GM19452 (cell line): Measurements from ENCODE around the gene ARHGEF25.

ENCODE experiments used
- ATAC-seq: cut with Tn5 transposase; IDR thresholded peaks from one replicate; pipeline ENCODE4 v1.9.1; 2021; ENCODE audit not compliant: unreplicated experiment

Gene ARHGEF25

DNA sequence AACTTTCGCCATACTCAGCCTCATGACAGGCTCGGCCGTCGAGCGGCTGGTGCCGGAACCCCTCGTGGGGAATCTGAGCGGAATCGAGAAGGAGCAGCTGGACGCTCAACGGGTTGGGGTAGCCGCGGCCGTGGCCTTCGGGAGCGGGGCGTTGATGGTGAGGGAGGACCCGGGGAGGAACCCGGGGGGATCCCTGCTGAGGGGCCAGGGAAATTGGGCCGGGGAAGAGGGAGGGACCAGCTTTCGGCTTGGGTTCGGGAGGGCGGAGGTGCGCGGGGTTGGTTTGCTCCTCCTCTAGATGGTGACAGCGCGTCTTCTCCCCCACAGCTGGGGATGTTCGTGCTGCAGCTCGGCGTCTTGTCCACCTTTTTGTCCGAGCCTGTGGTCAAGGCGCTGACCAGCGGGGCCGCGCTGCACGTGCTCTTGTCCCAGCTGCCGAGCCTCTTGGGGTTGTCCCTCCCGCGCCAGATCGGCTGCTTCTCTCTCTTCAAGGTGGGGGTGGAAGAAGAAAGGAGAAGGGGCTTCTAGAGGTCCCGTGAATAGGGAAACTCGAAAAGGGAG, 9.8 kb downstream of the ARHGEF25 start:
- ATAC-seq, result no peak

DNA sequence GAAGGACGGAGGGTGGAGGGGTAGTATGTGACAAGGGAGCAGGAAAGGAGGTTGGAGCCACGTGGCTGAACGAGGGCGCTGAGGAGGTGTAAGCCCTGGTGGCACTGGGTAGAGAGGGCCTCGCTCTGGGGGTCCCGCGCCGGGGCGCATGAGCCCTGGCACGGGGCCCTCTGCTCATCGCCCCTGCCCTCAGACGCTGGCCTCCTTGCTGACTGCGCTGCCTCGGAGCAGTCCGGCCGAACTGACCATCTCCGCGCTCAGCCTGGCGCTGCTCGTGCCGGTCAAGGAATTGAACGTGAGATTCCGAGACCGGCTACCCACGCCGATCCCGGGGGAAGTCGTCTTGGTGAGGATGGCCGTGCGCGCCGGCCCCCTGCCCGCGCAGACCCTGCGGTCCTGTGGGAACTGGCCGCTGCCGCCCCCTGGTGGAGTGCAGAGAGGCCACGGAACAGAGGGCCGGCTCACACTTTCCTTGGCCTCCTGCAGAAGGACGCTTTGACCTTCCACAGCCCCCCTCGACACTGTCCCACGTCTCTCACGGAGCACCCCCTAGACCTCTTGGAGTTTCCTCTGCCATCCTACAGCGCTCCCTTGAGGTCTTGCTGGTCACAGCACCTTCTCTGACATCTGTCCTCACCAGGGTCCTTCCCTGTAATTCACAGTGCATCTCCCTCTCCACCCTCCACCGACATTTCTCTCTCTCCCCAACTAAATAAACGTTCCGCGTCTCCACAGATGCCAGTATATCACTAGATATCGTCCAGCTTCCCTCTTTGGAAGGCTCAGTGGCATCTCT, 10.5 kb downstream of the ARHGEF25 start:
- ATAC-seq, result no peak

DNA sequence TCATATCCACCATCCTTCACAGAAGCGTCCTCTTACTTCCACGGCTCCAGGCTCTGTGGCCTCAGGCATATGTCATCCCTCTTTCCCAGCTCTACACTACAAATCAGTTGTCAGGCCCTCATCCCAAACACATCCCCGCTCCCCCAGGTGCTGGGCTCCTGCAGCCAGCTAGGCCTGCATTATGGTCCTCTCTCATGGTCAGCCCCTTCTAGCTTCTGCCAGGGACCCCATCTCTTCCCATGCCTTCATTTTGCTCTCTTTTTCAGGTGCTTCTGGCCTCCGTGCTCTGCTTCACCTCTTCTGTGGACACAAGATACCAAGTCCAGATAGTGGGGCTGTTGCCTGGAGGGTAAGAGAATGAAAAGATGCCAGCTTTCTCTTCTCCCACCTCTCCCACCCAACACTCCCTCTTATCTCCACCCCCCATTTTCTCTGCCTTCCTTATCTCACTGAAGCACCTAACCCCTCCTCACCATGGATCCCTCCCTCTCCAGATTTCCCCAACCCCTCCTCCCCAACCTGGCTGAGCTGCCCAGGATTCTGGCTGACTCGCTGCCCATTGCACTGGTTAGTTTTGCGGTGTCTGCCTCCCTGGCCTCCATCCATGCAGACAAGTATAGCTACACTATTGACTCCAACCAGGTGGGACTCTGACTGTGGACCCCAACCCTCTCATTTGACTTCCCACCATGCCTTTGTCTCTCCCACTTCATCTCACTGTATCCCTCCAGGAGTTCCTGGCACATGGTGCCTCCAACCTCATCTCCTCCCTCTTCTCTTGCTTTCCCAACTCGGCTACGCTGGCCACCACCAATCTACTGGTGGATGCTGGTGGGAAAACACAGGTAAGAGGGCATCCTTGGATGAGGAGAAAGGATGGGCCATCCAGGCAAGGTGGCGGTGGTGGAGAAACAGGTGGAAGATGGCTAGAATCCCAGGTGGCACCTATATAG, 11.3 kb downstream of the ARHGEF25 start:
- ATAC-seq, result no peak

DNA sequence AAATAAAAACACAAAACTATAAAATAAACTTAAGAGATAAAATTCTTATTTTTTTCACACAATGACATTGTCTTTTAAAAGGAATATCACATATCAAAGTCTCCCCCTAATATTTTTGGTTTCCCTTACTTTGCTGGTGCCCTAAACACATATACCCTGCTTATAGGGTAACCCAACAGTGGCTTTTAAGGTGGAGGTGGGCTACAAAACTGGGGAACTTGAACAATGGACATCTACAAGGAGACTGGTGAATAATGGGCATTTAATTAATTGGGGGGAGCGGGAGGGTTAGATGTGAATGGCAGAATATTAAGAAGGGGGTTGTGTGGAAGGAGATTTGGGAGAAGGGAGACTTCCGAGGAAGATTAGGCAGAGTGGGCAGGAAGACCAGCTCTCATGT, 12.2 kb downstream of the ARHGEF25 start:
- no peak for ATAC-seq

DNA sequence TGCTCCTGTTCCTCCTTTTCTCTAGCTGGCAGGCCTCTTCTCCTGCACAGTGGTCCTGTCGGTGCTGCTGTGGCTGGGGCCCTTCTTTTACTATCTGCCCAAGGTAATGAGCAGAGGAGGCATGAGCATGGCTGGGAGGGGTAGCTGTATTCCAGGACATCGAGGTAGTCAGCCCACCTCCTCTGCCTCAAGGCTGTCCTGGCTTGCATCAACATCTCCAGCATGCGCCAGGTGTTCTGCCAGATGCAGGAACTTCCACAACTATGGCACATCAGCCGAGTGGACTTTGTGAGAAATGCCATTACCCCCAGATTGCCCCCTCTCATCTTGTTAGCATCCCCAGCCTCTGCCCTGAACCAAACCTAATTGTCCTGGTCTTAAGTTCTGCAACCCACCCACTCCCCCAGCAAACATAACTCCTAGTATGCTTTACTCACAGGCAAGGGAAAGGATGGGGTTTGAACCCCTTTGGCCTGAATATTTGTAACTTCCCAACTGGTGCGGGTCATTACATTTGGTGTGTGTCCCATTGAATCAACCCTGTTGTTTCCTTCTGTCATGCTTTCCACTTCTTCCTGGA, 12.7 kb downstream of the ARHGEF25 start:
- ATAC-seq, result no peak

DNA sequence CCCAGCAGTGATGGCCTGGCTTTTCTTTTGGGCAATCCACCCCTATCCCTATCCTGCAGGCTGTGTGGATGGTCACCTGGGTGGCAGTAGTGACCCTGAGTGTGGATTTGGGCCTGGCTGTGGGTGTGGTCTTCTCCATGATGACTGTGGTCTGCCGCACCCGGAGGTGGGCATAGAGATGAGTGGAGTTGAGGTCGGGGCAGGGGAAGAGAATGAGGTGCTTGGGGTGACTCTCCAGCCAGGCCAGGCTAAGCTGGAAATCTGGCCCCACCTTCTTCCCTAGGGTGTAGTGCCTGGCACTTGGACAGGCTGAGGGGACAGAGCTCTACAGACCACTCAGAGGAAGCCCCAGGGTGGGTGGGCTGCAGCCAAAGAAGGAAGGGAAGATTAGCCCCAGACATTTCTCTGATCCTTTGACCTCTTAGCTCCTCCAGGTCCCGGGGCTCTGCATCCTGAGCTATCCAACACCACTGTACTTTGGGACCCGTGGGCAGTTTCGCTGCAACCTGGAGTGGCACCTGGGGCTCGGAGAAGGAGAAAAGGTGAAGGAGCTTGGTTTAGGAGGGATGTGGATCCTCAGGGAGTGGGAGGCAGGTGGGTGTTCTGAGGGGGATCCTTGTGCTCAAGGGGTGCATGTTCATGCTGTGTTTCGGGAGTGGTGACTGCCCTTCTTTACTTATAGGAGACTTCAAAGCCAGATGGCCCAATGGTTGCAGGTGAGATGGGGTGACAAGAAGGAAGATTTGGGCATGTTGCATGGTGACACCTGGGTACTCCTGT, 13.4 kb downstream of the ARHGEF25 start:
- ATAC-seq, result no peak

DNA sequence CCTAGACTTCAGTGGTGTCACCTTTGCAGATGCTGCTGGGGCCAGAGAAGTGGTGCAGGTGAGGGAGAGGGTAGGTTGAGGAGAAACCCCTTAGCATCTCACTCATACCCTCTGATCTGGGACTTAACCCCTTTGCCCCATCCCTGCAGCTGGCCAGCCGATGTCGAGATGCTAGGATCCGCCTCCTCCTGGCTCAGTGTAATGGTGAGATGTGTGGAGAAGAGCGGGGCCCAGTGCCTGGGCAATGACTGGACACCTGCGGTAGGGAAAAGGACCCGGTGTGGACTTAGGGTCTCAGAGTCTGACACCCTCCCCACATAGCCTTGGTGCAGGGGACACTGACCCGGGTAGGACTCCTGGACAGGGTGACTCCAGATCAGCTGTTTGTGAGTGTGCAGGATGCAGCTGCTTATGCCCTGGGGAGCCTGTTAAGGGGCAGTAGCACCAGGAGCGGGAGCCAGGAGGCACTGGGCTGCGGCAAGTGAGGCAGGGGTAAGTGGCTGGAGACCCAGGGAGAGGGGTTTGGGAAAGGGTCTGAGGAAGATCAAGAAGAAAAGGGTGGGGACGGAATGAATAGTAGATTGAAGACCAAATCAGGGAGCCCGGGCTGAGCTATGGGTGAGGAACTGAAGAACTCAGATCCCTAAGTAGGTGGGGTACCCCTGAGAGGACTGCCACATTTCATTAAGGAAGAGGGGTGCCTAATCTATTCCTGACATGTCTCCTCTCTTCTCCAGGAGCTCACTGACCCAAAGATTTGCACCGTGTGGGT, 14.2 kb downstream of the ARHGEF25 start:
- no peak for ATAC-seq

DNA sequence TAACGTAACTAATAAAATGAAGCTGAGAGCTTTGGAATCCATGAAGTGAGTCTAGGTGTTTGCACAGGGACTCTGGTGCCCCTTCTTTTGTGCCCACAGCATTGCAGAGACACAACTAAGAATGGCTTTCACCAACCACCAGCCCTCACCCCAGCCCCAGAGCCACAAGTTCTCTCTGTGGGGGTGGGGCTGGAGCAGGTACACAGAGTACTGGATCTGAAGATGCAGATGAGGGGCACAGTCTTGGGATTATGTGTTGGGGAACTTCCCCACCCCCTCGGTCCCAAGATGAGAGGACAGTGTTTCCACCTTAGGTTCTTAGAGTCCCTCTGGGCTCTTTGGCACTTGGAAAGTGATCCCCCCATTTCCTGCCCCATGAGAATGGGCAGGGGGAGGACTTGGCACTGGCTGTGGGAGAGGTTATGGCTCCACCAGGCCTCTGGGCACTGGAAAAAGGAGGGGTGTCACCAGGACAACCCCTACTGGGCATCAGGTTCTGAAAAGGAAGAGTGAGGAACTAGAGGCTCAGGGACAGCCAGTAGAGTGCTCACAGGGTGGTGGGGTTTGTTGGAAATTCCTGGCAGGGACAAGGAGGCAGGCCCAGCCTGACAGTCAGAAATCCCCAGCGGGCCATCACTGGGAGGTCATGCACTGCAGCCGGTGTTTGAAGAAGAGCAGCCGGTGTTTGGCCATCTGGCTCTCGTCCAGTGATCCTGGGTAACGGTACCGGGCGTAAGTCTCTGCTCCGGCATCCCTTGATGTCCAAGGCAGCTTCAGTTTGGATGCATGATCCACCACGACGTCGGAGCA, 15.1 kb downstream of the ARHGEF25 start:
- ATAC-seq, result no peak

DNA sequence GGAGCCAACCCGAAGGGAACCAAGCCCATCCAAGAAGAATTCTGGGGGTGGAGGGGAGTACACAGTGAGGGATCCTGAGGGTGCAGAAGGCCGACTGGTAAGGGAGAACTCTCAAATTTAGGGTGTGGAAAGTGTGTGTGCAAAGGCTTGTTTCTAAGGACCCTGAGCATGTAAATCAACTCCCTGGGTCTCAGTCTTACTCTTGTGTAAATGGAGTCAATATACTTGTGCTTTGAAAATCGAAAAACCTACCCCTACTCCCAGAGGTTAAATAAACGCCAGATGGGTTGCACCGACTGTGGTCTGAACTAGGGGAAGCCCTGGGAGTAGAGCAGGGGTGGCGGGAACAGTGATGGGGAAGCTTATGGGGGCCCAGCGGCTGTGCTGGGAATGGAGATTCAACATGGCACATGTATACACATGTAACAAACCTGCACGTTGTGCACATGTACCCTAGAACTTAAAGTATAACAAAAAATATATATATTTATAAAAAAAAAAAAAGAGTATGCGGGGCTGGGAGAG, 15.7 kb downstream of the ARHGEF25 start:
- no peak for ATAC-seq

DNA sequence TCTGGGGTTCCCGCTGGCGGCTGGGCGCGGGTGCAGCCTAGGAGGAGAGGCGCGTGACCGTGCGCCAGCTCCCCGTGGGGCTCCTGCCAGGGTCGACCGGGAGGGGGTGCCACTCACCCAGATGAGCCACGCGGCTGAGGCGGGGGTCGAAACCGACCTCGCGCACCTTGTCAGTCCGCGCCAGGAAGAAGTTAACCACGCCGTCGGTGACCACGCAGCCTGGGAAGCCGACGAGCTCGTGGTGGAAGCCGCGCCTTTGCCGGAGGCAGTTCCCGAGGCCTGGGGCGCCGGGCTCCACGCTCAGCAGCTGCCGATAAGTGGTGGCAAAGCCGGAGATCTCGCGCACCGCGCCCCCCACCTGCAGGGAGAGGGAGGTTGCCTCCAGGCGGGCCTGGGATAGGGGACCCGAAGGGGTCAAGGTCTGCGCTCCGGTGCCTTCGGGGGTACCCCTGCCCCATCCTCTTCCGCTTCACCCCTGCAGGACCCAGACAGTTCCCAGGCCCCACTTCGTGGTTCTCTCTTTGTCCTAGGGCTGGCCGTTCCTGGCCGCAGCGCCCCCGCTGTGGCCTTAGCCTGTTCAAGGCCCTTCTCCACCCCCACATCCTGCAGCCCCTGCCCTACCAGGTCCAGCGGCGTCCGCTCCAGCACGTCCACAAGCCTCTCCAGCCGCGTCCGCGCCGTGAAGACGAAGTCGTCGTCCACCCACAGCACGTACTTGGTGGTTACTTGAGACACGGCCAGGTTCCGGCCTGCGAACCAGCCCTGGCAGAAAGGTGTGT, 16.5 kb downstream of the ARHGEF25 start:
- no peak for ATAC-seq

DNA sequence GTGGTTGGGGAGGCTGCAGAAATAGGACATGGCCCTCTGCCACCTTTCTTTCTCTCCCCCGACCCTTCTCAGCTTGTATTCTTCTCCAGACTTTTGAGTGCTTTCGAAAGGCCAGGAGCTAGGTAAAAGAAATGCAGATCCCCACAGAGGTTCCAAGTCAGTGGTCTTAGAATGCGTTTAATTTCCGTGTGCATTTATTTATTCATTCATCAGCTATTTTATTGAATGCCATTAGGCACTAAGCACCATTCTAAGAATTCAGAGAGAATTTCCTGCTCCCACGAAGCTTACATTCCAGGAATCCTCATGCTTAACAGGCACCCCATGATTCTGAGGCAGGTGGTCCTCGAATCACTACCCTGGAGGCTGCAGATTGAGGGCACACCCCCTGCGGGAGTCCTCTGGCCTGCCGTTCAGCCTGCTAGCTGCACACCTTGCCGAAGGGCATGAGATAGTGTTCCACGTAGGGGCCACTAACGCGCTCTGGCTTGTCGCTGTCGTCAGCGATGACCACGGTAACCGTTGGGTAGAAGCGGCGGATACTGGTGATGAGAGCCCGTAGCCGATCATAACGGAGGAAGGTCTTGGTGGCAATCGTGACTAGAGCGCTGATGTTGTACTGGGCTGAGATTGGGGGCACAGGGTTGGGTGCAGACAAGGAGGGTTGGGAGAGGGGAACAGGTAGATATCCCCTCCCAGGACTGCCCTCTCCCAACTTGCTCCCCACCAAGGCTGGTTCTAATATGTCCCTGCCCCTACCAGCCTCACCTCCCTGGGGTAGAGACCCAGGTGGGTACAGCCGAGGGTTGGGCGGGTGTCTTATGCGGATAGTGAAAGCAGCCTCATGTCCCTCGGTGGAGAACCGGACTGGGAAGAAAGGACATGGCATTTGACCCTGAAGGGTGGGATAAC, 17.3 kb downstream of the ARHGEF25 start:
- ATAC-seq, result no peak

DNA sequence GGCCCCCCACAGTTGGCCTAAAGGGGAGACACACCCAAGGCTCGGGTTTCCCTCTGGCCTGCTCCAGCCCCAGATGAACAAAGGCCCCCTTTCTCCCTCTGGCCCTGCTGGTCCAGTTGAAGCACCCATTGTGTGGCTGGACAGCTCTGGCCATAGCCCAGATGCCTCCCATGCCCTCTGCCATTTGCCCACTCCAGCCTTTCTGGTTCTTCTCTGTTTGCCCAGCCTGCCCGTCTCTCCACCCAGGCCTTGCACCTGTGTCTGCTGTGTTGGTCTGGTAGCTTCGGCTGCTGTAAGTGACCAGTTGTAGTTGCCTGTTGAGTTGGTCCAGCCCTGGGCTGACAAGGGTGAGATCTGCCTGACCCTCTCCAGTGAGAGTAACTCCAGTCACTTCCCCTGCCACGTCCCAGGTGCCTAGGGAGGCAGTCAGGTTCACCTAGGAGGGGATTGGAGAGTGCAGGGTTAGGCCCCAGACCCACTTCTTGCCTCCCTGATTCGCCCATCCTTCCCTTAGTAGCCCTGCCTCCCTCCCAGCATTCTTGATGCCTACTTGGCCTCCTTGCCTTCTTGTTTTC, 18.7 kb downstream of the ARHGEF25 start:
- ATAC-seq, result no peak

DNA sequence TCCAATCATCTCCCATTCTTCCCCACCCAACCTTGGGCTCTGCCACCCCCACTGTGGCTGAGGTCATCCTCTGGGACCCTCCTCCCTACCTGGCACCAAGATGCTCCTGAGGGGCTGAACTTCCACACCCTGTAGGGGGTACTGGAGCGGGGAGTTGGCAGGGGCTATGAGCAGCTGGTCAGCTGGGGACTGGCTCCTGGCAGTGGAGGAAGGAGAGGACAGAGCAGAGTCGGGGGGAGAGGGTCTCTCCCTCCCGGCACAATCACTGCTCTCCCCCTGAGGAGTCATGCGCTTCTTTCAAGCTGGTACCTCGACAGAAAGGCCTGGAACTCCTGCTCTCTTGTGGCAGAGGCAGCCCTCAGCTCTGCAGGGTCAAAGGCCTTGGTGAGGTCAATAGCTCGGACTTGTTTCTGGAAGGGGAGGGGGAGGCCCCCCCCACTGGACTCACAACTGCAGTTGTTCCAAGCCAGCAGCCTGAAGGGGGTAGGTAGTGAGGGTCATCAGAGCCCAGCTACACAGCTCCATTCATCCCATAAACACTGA, 19.7 kb downstream of the ARHGEF25 start:
- ATAC-seq, result no peak

DNA sequence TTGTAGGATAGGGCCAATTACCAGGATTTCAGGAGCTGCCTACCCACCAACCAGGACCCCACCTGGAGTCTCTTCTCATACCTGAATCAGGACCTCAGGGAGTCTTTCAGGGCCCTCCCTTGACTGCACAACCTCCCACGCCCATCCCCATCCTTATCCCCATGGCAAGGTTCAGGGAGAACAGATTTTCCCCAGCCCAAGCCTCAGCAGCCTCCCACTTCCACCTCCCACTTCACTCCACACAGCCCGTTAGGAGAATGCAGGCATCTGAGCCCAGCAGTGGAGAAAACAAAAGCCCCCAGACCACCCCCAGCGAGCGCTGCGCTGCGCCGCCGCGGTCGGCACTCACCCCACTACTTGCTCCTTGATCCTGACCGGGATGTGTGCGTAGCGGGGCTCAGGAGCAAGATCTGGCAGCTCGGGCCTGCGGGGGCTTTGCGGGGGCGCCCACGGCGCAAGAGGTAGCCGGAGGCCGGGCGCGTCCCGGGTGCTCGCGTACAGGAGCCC, 20.4 kb downstream of the ARHGEF25 start:
- no peak for ATAC-seq

DNA sequence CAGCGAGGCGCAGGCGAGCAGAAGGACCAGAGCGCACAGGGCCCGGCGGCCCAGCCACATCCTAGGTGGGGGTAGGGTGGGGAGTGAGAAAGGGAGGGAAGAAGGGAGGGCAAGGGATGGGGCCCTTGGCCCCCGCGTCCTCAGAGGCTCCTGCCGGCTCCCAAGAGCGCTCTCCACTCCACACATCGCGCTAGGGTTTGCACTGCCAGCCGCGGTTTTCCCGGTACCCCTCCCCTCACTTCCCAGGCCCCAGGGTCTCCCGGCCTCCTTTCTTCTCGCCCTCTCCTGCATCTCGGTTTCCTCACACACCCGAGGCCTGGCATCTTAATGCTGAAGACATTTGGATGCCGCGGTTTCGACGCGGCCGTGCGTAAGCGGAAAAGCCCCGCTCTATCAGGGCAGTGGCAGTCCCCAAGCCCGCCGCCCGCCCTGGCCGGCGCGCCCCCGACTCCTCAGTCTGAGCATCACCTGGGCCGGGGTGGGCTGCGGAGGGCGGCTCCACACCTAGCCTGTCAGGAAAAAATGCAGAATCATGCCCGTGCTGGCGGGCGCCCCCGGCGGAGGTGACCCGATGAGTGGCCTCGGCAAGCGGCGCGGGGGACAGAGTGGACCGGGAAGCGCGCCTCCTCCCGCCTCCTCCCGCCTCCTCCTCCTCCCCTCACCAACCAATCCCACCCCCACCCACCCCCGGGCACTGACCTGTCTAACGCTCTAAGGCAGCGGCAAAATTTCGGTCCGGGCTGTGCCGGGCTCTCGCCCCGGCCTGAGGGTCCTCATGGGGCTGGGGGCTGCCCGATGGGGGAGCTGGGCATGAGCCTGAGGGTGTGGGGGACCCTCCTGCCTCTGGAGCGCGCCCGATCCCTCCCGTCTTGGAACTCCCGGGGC, 21.1 kb downstream of the ARHGEF25 start:
- ATAC-seq, result peak; percentile 11
